HepG2 (cell line): ENCODE measurements around the gene ZNF425. TPM values are rescaled to one million over a fixed set of nuclear protein-coding genes. Genes with fewer than 3 reads are reported as not detected.

Experiments used
- BCL6 ChIP-seq: IDR thresholded peaks from 2 replicates; pipeline ENCODE4 v1.6.1; 2016; ENCODE audit warnings: missing genetic modification reagents, missing compliant biosample characterization
- HOXA9 ChIP-seq: sonication (generic); formaldehyde crosslinking; IDR thresholded peaks from 2 replicates; pipeline ENCODE4 v1.8.1; 2022; ENCODE audit warnings: missing genetic modification reagents, mild to moderate bottlenecking, moderate library complexity, borderline replicate concordance
- KAT2B ChIP-seq: fragments of 150-350 bp; IDR thresholded peaks from 2 replicates; pipeline ENCODE4 v1.6.1; 2014; ENCODE audit warnings: low read depth, low read length, borderline replicate concordance
- NCOA5 ChIP-seq: sonication (generic); formaldehyde crosslinking; IDR thresholded peaks from 2 replicates; pipeline ENCODE4 v1.4.0; 2020; ENCODE audit warnings: missing genetic modification reagents
- NR2F6 ChIP-seq, 2 experiments: IDR thresholded peaks; 2 replicates each; pipeline ENCODE4 v1.6.1; 2016; ENCODE audit warnings: antibody characterized with exemption in 1 of 2, mild to moderate bottlenecking in 1 of 2
- RELA ChIP-seq: sonication (generic); formaldehyde crosslinking; IDR thresholded peaks from 2 replicates; pipeline ENCODE4 v1.4.0; 2020; ENCODE audit warnings: missing genetic modification reagents
- SMAD3 ChIP-seq: sonication (generic); formaldehyde crosslinking; IDR thresholded peaks from 2 replicates; pipeline ENCODE4 v1.4.0; 2020; ENCODE audit warnings: missing genetic modification reagents
- SP4 ChIP-seq: sonication (generic); formaldehyde crosslinking; IDR thresholded peaks from 2 replicates; pipeline ENCODE4 v1.8.1; 2023; ENCODE audit warnings: mild to moderate bottlenecking, missing genetic modification reagents
- TP53 ChIP-seq: sonication (generic); formaldehyde crosslinking; conservative IDR thresholded peaks from 2 replicates; pipeline ENCODE4 v1.4.0; 2020; ENCODE audit warnings: missing genetic modification reagents
- ZBTB38 ChIP-seq: sonication (generic); formaldehyde crosslinking; IDR thresholded peaks from 2 replicates; pipeline ENCODE4 v1.5.1; 2020; ENCODE audit warnings: mild to moderate bottlenecking, missing genetic modification reagents
- ZNF557 ChIP-seq: sonication (generic); formaldehyde crosslinking; IDR thresholded peaks from 2 replicates; pipeline ENCODE4 v1.4.0; 2020; ENCODE audit warnings: missing genetic modification reagents
- polyA plus RNA-seq, 8 experiments: library from polyadenylated mRNA; depleted of rRNA in 3 of 8; stranded (reverse) in 7 of 8; unstranded in 1 of 8; fragments of >200 nt; fragmentation: Illumina TruSeq in 4 of 8; extraction: Trizol in 4 of 8; gene quantifications; 2 replicates each; pipeline versions ENCODE4 v1.2.1 to v1.2.3, GENCODE V29; 2011 to 2016; ENCODE audit warnings: low read depth in 4 of 8, missing spikeins in 1 of 8, mixed read lengths in 1 of 8; ENCODE audit not compliant: insufficient read depth in 1 of 8
- total RNA-seq, 5 experiments: library from RNA; depleted of rRNA; stranded (reverse); fragments of >200 nt; fragmentation: Illumina TruSeq; extraction: Trizol; gene quantifications; 2 replicates each; pipeline ENCODE4 v1.2.3, GENCODE V29; 2016; ENCODE audit warnings: low read depth in 1 of 5
- TF ChIP-seq, protein P1 (sequence below), 2 experiments: fragments of 450-650 bp in 1 of 2; sonication (generic) in 1 of 2; formaldehyde crosslinking in 1 of 2; IDR thresholded peaks; 2 replicates each; pipeline versions ENCODE4 v1.6.1 to v1.8.0; 2016 to 2022; ENCODE audit warnings: antibody characterized with exemption in 1 of 2, mild to moderate bottlenecking in 1 of 2, missing genetic modification reagents in 1 of 2
- TF ChIP-seq, protein P2 (sequence below): IDR thresholded peaks from 2 replicates; pipeline ENCODE4 v1.6.1; 2016; ENCODE audit warnings: mild to moderate bottlenecking
- TF ChIP-seq, protein P3 (sequence below): sonication (generic); formaldehyde crosslinking; IDR thresholded peaks from 2 replicates; pipeline ENCODE4 v1.5.0; 2020; ENCODE audit warnings: missing genetic modification reagents

The ZNF425 gene
- total and polyA plus RNA-seq, 2 of the 13 experiments (the other 11 are each of a cell fraction or from before 2014, with no cell fraction given) = 0.51 to 1.1 TPM

DNA sequence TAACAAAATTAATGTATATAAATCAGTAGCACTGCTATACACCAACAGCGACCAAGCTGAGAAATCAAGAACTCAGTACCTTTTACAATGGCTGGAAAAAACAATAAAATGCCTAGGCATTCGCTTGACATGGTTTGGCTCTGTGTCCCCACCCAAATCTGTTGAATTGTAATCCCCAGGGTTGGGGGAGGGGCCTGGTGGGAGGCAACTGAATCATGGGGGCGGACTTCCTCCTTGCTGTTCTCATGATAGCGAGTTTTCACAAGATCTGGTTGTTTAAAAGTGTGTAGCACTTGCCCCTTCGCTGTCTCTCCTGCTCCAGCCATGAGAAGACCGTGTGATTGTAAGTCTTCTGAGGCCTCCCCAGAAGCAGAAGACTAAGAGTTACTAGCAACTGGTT, 44.2 kb downstream of the ZNF425 start (continued):
- TF ChIP-seq, protein P1, sequence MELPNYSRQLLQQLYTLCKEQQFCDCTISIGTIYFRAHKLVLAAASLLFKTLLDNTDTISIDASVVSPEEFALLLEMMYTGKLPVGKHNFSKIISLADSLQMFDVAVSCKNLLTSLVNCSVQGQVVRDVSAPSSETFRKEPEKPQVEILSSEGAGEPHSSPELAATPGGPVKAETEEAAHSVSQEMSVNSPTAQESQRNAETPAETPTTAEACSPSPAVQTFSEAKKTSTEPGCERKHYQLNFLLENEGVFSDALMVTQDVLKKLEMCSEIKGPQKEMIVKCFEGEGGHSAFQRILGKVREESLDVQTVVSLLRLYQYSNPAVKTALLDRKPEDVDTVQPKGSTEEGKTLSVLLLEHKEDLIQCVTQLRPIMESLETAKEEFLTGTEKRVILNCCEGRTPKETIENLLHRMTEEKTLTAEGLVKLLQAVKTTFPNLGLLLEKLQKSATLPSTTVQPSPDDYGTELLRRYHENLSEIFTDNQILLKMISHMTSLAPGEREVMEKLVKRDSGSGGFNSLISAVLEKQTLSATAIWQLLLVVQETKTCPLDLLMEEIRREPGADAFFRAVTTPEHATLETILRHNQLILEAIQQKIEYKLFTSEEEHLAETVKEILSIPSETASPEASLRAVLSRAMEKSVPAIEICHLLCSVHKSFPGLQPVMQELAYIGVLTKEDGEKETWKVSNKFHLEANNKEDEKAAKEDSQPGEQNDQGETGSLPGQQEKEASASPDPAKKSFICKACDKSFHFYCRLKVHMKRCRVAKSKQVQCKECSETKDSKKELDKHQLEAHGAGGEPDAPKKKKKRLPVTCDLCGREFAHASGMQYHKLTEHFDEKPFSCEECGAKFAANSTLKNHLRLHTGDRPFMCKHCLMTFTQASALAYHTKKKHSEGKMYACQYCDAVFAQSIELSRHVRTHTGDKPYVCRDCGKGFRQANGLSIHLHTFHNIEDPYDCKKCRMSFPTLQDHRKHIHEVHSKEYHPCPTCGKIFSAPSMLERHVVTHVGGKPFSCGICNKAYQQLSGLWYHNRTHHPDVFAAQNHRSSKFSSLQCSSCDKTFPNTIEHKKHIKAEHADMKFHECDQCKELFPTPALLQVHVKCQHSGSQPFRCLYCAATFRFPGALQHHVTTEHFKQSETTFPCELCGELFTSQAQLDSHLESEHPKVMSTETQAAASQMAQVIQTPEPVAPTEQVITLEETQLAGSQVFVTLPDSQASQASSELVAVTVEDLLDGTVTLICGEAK (IDR thresholded peaks at IDR 0.05) = no peak
- TF ChIP-seq, protein P1 (CRISPR knock-in tag; IDR thresholded peaks at IDR 0.05) = no peak
- TF ChIP-seq, protein P2, sequence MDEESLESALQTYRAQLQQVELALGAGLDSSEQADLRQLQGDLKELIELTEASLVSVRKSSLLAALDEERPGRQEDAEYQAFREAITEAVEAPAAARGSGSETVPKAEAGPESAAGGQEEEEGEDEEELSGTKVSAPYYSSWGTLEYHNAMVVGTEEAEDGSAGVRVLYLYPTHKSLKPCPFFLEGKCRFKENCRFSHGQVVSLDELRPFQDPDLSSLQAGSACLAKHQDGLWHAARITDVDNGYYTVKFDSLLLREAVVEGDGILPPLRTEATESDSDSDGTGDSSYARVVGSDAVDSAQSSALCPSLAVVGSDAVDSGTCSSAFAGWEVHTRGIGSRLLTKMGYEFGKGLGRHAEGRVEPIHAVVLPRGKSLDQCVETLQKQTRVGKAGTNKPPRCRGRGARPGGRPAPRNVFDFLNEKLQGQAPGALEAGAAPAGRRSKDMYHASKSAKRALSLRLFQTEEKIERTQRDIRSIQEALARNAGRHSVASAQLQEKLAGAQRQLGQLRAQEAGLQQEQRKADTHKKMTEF (CRISPR knock-in tag) = no peak
- TF ChIP-seq, protein P3, sequence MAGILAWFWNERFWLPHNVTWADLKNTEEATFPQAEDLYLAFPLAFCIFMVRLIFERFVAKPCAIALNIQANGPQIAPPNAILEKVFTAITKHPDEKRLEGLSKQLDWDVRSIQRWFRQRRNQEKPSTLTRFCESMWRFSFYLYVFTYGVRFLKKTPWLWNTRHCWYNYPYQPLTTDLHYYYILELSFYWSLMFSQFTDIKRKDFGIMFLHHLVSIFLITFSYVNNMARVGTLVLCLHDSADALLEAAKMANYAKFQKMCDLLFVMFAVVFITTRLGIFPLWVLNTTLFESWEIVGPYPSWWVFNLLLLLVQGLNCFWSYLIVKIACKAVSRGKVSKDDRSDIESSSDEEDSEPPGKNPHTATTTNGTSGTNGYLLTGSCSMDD = no peak
- TF ChIP-seq HOXA9 (CRISPR knock-in tag) (no peak), ZNF557 (CRISPR knock-in tag) (no peak), NR2F6 (IDR thresholded peaks at IDR 0.05) (no peak), NR2F6 (CRISPR knock-in tag; IDR thresholded peaks at IDR 0.05) (no peak), SP4 (CRISPR knock-in tag) (no peak), BCL6 (CRISPR knock-in tag) (no peak), NCOA5 (CRISPR knock-in tag) (no peak), RELA (no peak), SMAD3 (CRISPR knock-in tag) (no peak), TP53 (CRISPR knock-in tag) (no peak), ZBTB38 (CRISPR knock-in tag) (no peak), KAT2B (no peak)
